DND-41 (cell line): ENCODE results near the gene TAS2R41.

Experiments
- ATAC-seq: fragments of 200-7000 bp; cut with Tn5 transposase; 3 replicates; pipeline ENCODE4 v1.9.1; 2021; ENCODE audit warnings: low read depth; ENCODE audit not compliant: insufficient read depth
- DNase-seq: peaks from one replicate; pipeline ENCODE4 v3.0.0-alpha.2; 2020
- H2AFZ ChIP-seq: 2 replicates; pipeline ENCODE4 v1.6.0; 2012; ENCODE audit warnings: low read depth, low read length
- H3K27ac ChIP-seq: 2 replicates; pipeline ENCODE4 v1.5.1; 2012; ENCODE audit warnings: low read length, inconsistent platforms
- H3K27me3 ChIP-seq: fragments of 200-600 bp; sonication (generic); 2 replicates; pipeline ENCODE4 v1.6.0; 2012; ENCODE audit warnings: low read length, mild to moderate bottlenecking, inconsistent platforms; ENCODE audit not compliant: insufficient read depth, poor library complexity
- H3K36me3 ChIP-seq: 2 replicates; pipeline ENCODE4 v1.5.1; 2012; ENCODE audit warnings: low read length, inconsistent platforms; ENCODE audit not compliant: insufficient read depth
- H3K4me1 ChIP-seq: 2 replicates; pipeline ENCODE4 v1.5.1; 2012; ENCODE audit warnings: mild to moderate bottlenecking, low read length; ENCODE audit not compliant: insufficient read depth
- H3K4me2 ChIP-seq: 2 replicates; pipeline ENCODE4 v1.6.0; 2012; ENCODE audit warnings: mild to moderate bottlenecking, moderate library complexity, low read length, inconsistent platforms; ENCODE audit not compliant: insufficient read depth
- H3K4me3 ChIP-seq, 2 experiments: fragments of 200-600 bp in 1 of 2; shearing (Covaris generic) in 1 of 2; 2 replicates each; pipeline ENCODE4 v1.5.1; 2012 to 2016; ENCODE audit warnings: inconsistent platforms in 2 of 2, low read length in 2 of 2, mild to moderate bottlenecking in 2 of 2, low read depth in 1 of 2, moderate library complexity in 1 of 2
- H3K79me2 ChIP-seq: 2 replicates; pipeline ENCODE4 v1.6.0; 2012; ENCODE audit warnings: low read length, inconsistent platforms; ENCODE audit not compliant: insufficient read depth
- H3K9ac ChIP-seq: 2 replicates; pipeline ENCODE4 v1.6.0; 2012; ENCODE audit warnings: low read depth, mild to moderate bottlenecking, inconsistent platforms, low read length, moderate library complexity
- H3K9me3 ChIP-seq: 2 replicates; pipeline ENCODE4 v1.5.1; 2012; ENCODE audit warnings: low read length, moderate library complexity, mild to moderate bottlenecking, inconsistent platforms; ENCODE audit not compliant: insufficient read depth, severe bottlenecking
- H4K20me1 ChIP-seq: 2 replicates; pipeline ENCODE4 v1.6.0; 2012; ENCODE audit warnings: low read length; ENCODE audit not compliant: insufficient read depth
- CTCF ChIP-seq: IDR thresholded peaks from 2 replicates; pipeline ENCODE4 v1.5.1; 2012; ENCODE audit warnings: borderline replicate concordance, low read length, moderate library complexity, mild to moderate bottlenecking; ENCODE audit not compliant: poor library complexity, severe bottlenecking; ENCODE audit errors: extremely low read depth
- EZH2 ChIP-seq: IDR thresholded peaks from 3 replicates; pipeline ENCODE4 v1.6.1; 2012; ENCODE audit warnings: borderline replicate concordance, low read depth, mild to moderate bottlenecking, moderate library complexity, low read length, inconsistent platforms; ENCODE audit not compliant: severe bottlenecking

Gene TAS2R41

GRCh38 chr7:143456992-143457793 is 20.5 kb upstream of the TAS2R41 start:
- no peak overlapping the region for H3K27ac ChIP-seq
- peaks cover 4% of the 10 kb centered on the region for H3K9me3 ChIP-seq
- no peak for DNase-seq
- H4K20me1 ChIP-seq = no peaks in the 10 kb centered on the region
- no peak overlapping the region for H3K9ac ChIP-seq
- TF ChIP-seq CTCF (no peak), EZH2 (no peak)
- ATAC-seq = no peak
- no peak overlapping the region for H2AFZ ChIP-seq
- no peaks in the 10 kb centered on the region for H3K36me3 ChIP-seq
- no peaks in the 10 kb centered on the region for H3K4me1 ChIP-seq
- H3K79me2 ChIP-seq = no peaks in the 10 kb centered on the region
- no peak overlapping the region for H3K4me3 ChIP-seq
- H3K27me3 ChIP-seq = peaks cover 23% of the 10 kb centered on the region
- no peak overlapping the region for H3K4me2 ChIP-seq

- Histone ChIP-seq H3K79me2 (no peaks in the 10 kb centered on the region), H3K27ac (no peak overlapping the region), H3K4me1 (no peaks in the 10 kb centered on the region), H3K27me3 (peaks cover 17% of the 10 kb centered on the region), H3K4me2 (no peak overlapping the region), H3K4me3 (no peak overlapping the region), H3K9ac (no peak overlapping the region), H4K20me1 (no peaks in the 10 kb centered on the region), H3K9me3 (peaks cover 4% of the 10 kb centered on the region), H2AFZ (no peak overlapping the region), H3K36me3 (no peaks in the 10 kb centered on the region)
- ATAC-seq (no peak), DNase-seq (no peak)
- TF ChIP-seq CTCF (no peak), EZH2 (no peak)
Measured at GRCh38 chr7:143458263-143458662, 19.4 kb upstream of the TAS2R41 start.

- Histone ChIP-seq H3K79me2 (no peaks in the 10 kb centered on the region), H2AFZ (no peak overlapping the region), H3K4me1 (no peaks in the 10 kb centered on the region), H3K4me2 (no peak overlapping the region), H3K36me3 (no peaks in the 10 kb centered on the region), H3K9ac (no peak overlapping the region), H3K4me3 (no peak overlapping the region), H3K27ac (no peak overlapping the region), H3K9me3 (peaks cover 4% of the 10 kb centered on the region), H3K27me3 (peaks cover 17% of the 10 kb centered on the region), H4K20me1 (no peaks in the 10 kb centered on the region)
- no peak for DNase-seq
- TF ChIP-seq CTCF (no peak), EZH2 (no peak)
- ATAC-seq = no peak
Measured at GRCh38 chr7:143458681-143459080, 19.0 kb upstream of the TAS2R41 start.
